HG02938 (cell line): ENCODE measurements around the gene TMEM169.

ENCODE experiments used
- ATAC-seq: cut with Tn5 transposase; IDR thresholded peaks from one replicate; pipeline ENCODE4 v1.9.1; 2021; ENCODE audit warnings: mild to moderate bottlenecking, moderate library complexity; ENCODE audit not compliant: unreplicated experiment

The TMEM169 gene, protein sequence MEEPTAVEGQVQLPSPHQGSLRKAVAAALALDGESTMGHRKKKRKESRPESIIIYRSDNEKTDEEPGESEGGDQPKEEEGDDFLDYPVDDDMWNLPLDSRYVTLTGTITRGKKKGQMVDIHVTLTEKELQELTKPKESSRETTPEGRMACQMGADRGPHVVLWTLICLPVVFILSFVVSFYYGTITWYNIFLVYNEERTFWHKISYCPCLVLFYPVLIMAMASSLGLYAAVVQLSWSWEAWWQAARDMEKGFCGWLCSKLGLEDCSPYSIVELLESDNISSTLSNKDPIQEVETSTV

DNA sequence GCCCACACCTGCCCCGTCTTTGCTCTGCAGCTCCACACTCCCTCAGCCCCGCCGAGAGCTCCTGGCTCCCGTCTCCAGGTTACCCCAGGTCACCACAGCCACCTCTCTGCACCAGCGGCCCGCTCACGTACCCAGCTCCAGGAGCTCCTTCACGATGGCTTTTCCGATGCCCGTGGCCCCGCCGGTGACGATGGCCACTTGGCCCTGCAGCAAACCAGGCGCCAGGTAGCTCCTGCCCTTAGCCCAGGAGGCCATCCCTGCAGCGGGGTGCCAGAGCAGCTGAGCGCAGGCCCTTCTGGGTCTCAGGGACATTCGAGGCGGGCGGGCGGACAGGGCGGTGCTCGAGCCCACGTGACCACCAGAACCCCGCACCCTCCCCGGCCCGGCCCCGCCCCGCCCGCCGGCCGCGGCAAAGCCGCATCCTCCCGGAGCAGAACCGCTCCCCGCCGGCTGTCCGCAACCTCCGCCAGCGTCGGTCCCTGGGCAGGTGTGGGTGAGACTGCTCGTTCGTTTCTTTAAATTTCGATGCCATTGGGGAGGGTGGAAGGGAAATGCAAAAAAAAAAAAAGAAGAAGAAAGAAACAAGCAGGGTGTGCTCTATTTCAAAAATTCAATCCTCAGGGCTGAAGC is at the start of gene TMEM169, which contains the start of gene PECR:
Gene TMEM169 (plus strand): TSS at position 433 of the 630 bp plus-strand sequence. CDS start 14,045 bp downstream, outside the sequence.
Gene PECR (minus strand): TSS at position 323 of the 630 bp plus-strand sequence. CDS start 68 bp downstream, at position 255.
- peak; percentile 88 for ATAC-seq

DNA sequence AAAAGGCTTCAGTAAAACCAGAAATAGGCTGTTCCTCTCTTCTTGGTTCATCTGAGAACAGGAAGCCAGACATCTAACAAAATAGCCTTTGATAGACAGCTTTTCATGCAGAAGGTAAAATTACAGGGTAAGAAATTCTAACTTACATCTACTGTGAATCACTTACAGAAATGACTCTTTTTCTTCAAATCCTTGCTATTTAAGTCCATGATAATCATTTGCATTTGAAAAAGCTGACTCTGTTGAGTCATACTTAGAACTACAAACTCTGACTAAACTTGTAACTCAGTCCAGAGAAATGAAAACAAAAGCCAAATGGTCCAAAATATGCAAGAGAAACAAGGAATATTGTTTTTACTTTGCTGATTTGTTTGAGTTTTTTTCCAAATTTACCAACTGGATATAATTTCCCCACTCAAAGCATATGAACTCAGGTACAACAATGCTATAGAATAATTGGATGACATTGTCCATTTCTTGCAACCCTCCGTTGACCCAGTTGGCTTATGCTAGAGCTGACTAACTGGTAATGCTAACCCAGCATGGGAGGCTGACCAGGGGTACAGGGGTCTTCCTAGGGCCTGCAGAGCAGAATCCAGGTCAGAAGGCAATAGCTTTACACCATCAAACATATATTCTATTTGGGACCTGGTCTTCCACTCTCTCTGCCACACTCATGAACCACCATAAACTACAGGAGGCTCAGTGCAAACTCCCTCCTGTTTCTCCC is 49.6 kb upstream of the TMEM169 start:
- ATAC-seq: peak; percentile 83

DNA sequence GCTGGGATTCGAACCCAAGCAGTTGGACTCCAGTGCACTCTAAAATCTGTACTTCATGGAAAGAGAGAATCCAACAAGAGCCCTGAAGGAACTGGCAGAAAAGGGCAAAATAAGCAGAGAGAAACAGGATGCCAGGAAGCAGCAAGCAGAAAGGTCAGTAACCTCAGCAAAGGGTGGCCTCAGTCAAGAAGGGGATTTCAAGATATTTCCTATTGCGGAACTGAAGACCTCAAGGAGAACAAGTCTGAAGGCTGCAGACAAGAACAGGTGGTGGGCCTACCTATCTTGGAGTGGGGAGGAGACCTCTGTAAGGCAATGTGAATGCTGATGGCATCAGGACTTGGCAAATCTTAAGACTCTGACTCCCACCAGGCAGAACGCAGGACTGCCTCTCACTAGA is 48.3 kb upstream of the TMEM169 start:
- no peak for ATAC-seq

DNA sequence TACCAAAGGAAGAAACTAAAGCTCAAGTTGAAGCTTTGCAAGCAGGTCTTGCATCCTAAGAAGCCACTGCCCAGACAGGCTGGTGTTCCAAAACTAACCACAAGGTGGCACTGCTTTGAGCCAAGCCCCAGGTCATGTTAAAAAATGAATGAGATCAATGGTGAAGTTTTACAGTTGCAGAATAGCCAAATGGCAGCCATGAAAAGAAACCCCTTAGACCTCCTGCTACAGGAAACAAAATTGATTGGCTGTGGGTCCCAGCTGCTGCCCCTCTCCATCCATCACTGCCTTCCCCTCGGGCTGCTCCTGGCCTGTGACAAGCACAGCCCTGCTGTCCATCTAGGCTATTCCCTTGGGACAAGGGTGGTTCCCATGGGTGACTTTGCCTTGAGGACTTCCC is 47.7 kb upstream of the TMEM169 start:
- peak; percentile 31 for ATAC-seq

DNA sequence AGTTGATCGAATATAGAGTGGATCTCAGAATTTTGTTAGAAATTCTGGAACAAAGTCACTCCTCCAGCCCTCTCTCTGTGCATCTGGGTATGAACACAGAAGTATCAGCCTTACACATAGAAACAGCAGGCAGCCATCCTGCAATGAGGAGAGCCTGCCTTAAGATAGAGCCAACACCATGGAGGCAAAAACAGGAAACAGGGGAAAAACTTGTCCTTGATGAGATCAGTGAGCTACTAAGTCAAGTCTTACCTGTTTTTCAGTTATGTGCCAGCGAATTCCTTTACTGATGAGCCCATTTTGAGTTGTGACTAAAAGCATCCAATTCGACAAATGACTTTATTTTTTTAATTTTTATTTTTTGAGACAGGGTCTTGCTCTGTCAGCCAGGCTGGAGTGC is 41.8 kb upstream of the TMEM169 start:
- ATAC-seq: no peak

DNA sequence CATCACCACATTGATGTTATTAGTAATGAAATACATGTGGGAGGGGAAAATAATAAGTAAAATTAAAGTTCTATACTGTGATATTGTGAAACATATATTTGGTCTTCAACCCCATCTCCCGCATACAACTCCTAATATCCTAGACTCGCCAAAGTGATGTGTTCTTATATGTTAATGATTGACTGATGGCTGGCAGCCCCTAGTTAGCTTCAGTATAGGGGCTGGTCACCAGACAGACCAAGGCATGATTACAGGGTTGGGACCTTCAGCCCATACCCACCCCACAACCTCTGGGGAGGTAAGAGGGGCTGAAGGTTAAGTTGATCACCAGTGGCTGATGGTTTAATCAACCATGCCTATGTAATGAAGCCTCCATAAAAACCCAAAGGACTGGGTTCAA is 40.3 kb upstream of the TMEM169 start:
- ATAC-seq: no peak

DNA sequence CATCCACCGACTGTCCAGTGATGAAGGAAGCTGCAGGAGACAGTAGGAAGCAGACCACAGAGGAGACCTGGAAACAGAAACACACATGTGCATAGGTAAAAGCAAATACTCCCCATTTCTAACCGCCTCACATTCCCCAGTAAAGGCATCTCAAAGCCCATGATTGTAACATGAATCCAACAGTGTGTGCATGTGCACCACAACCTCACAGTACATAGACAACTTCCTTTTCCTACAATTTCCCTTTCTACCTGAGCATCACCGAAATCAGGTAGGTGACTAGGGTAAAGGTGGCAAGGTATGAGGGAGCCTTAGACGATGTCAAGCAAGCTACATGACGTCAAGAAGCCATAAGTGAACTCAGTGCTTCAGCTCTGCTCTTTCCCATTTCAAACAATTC is 37.8 kb upstream of the TMEM169 start:
- ATAC-seq: no peak

DNA sequence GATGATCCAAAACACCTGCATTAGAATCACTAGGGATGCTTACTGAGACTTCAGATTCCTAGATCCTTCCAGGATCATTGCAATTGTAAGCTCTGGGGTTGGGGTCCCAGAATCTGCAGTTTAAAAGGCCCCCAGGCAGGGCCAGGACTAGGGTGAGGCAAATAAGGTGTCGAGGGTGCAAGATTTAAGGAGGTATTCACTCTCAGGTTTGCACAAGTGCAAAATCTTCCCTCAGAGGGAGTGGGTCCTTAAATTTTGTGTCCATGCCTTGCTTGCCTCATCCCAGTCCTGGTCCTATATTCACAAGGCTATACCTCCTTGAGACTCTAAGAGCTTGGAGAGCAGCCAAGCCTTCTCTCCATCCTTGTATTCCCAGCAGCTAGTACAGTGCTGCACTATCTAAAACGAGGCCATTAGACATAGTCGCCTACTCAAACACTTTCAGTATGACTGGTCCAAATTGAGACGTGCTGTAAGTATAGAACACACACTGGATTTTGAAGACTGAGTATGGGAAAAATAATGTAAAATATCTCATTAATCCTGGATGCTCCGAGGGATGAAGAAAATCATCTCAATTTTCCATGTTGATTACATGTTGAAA is 36.7 kb upstream of the TMEM169 start:
- ATAC-seq: peak; percentile 90

DNA sequence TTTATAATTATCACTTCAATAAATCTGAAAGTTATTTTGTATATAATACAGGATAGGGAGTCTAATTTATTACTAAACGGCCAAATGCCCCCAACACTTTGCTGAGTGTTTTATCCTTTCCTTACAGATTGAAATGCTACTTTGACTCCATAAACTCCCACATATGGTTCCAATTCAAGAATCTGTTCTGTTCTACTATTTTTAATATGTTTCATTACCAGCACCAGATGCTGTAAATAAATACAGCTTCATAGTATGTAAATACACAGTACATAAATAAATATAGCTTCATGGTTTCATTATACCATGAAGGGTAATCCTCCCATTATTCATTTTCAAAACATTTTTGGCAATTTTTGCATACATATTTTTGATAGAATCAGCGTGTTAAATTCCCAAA is 34.3 kb upstream of the TMEM169 start:
- ATAC-seq: no peak

DNA sequence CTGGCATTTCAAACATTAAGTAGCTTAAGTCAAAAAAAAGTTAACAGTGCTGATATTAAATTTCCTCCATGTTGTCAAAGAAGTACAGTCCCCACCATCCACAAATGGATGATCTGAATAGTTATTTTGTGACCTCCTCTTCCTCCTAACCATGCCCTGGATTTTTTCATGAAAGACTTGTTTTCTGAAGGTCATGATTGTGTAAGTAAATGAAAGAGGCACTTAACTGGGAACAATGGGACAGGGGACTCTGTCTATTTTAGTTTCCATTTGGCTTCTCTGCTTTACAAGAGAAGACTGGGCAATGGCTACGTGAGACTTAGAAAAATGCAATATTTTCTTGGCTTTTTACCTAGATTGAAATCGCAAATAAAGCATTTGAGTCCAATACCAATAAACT is 32.3 kb upstream of the TMEM169 start:
- no peak for ATAC-seq

DNA sequence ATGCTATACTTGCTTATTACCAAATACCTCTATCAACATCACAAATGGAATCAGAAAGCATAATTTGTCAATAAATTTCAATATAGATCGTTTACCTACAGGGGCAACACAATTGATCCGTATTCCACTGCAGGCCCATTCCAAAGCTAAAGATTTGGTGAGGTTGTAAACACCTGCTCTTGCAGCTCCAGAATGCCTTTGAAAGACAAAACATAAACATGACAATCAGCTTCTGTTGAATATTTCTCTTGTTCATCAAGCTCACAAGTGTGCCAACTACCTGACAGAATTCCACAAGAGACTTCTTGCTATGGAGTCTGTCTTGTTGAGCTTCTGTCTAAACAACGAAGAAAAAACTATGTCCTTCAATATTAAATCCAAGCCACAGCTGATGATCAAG is 30.4 kb upstream of the TMEM169 start:
- no peak for ATAC-seq

DNA sequence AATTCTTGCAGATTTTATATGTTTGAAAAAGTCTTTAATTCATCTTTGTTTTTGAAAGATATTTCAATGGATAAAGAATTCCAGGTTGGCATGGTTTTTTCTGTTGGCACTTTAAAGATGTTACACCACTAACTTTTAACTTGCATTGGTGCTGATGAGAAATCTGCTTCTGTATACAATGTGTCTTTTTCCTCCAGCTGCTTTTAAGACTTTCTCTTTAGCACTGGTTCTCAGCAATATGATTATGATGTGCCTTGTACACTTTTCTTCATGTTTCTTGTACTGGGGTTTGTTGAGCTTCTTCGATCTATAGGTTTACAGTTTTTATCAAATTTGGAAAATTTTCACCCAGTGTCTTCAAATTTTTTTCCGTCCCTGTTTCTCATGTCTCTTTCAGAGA is 29.3 kb upstream of the TMEM169 start:
- no peak for ATAC-seq

DNA sequence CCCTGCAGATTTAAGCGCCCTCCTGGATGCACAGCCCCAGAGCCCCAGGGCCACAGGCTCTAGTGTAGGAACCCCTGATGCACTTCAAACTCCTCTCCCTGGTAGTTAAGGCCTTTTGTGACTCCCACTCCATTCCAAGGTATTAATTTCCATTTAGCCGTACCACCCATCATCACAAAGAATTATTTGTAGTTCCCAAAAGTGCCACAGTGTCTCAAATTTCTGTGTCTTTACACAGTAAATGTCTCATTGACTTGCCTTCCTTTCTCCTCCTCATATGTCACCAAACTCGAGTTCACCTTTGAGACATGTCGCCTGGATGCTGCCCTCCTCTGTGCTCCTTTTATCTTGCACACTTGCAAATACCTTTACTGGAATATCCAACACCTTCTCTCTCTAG is 26.0 kb upstream of the TMEM169 start:
- no peak for ATAC-seq

DNA sequence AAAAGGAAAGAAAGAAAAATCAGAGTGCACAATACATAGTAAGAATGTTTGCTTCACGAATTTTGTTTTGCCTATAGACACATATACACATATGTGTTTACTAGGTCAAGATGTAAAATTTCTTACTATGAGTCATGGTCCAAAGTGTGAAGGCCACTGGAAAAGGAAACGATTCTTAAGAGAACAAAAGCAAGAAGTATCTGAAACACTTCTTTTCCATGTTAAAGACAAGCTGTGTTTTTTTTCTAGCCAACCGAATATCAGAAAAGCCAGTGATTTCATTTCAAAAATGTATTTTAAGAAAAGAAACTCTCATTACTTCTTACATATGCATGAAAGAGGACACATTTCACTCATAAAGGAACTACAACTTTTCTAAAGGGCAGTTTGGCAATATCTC is 25.0 kb upstream of the TMEM169 start:
- peak; percentile 50 for ATAC-seq

DNA sequence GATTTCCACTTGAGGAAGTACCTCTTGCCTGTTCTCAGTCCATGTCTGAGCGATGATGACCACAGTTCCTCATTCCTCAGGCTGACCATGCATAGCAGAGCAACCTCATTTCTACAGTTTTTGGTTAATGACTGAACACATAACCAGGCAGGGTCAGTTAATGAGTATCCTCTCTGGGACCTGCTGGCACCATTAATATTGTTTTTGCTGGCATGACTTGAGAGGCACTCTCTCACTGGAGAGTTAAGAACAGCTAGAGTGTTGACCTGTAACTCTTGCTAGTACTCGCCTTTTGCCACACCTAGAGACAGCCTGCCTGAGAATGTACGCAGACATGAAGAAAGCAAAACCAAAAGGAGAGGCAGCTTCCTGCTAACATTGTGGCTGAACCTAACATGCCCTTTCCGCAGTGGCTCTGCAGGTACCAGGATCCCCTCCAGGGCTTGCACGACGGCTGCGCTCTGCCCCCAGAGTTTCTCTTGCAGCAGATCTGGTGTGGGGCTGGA is 24.0 kb upstream of the TMEM169 start:
- ATAC-seq: peak; percentile 81

DNA sequence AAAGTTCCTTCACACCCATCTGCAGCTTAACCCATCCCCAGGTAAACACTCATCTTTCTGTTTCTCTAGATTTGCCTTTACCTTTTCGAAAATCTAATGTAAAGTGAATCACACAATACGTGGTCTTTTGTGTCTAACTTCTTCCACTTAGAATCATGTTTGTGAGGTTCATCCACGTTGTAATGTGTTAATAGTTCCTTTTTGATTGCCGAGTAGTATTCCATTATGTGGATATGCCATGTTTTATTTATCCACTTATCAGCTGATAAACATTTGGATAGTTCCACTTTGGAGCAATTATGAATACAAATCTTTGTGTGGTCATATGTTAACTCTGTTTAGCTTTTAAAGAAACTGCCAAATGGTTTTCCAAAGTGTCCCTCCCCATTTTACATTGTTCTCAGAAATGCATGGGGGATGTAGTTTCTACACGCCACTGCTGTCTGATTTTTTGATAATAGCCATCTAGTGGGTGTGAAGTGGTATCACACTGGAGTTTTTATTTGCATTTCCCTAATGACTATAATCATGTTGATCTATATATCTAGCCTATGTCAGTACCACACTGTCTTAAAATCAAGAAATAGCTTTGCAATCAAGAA is 22.4 kb upstream of the TMEM169 start:
- no peak for ATAC-seq

DNA sequence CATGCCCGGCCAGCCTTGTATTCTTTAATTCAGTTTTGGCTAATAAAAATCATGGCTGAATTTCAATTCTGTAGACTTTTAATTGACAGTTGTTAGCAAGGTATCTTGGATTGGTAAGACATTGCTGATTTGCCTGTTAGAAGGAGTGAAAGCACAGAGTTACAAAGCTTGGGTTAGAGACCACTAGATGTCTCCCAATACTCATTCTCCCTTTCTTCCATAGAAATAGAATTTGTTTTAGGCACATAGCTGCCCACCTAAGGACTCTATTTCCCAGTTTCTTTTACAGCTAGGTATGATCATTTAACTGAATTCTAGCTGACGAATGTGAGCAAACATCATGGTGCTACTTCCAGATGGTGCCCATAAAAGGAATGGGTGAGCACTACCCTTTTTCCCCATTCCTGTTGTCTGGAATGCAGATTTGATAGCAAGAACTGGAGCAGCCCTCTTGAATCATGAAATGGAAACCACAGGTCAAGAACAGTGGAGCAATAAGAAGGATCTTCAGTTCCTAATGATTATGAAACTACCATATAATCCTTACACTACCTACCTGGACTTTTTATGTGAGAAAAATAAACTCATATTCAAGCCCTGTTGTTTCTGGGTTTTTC is 17.6 kb upstream of the TMEM169 start:
- no peak for ATAC-seq

DNA sequence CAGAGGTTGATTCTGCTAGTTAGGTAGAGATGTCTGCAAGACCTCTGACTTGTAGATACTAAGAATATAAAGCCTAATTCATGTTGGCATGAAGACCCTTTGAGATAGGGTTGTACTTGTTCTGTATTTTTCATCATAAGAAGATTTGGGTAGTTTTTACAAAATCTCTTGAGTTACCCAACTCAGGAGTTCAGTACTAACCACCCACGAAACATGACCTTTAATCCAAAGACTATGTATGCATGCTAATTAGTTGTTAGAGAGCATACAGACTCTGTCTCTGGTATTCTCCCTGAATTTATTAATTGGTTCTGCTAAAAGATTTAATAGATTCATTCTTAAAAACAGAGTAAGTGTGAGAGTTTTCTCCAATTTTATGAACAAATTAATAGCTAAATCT is 17.1 kb upstream of the TMEM169 start:
- no peak for ATAC-seq

DNA sequence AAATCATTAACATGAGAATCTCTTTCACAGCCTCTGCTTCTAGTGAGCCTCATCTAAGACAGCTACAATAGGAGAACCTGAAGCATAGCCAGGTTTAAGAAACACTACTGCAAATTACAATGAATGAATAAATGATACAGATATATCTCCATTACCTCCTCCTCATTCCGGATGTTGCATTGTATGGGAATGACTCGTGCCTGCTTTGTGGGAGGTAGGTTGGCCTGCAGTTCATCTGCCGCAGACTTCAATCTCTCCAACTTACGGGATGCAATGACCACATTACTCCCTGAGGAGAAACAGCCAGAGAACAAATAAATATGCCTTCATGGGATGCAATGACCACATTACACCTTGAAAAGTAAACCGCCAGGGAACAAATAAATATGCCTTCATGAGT is 15.5 kb upstream of the TMEM169 start:
- ATAC-seq: no peak

DNA sequence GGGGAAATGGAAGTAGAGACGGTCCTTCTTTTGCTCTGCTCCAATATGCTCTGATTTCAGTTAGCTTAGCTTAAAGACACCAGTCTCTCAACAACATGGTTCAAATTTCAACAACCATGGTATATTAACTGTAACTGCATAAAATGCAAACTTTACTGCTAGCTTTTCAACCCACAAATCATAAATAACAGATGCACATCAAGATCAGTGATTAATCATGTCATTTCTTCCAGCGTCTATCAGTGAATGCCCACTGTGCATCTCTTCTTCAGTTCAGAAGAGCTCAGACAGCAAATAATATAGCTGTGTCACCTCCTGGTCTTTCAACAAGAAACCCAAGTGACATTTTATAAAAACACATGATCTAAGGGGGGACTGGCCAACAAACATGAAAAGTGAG is 12.7 kb upstream of the TMEM169 start:
- ATAC-seq: no peak

DNA sequence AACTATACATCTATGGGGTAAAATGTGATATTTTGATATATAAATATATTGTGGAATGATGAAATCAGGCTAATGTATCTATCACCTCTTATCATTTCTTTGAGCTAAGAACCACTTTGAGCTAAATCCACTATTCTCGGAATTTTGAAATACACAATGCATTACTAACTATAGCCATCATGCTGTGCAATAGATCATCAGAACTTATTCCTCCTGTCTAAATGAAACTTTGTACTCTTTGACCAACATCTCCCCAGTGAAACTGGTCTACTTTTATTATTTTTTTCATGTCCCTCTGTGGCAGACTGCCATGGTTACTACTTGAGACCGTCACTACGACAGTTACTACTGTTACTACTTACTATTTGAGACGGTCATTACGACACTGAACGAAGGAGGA is 11.5 kb upstream of the TMEM169 start:
- no peak for ATAC-seq
